OCI-LY3 (cell line): ENCODE data around the gene KYAT1.

Experiments used
- CTCF ChIP-seq: fragments of 200-600, 300-600 bp; sonication (generic); IDR thresholded peaks from 2 replicates; pipeline ENCODE4 v1.5.1; 2014; ENCODE audit warnings: antibody characterized with exemption, low read length, low read depth
- EZH2phosphoT487 ChIP-seq: fragments of 200-600 bp; shearing (Covaris generic); IDR thresholded peaks from 2 replicates; pipeline ENCODE4 v1.6.1; 2018; ENCODE audit warnings: antibody characterized with exemption, mixed run types, low read depth

GRCh38 chr9:128919402-128920089 is 37.8 kb upstream of the KYAT1 start:
- TF ChIP-seq CTCF (no peak), EZH2phosphoT487 (no peak)
